IPS DF 6.9 (cell line): ENCODE data around the gene SLC25A36.
"Not testable (repeated sequence)": the region's sequence is repeated elsewhere in the genome, so short reads cannot be mapped to it uniquely, and the experiment has no call there.

Experiments
- DNase-seq: peaks from one replicate; pipeline ENCODE4 v3.0.0-alpha.2; 2013; ENCODE audit warnings: low read depth, low spot score
- H3K27ac ChIP-seq: one replicate; pipeline ENCODE4 v1.5.1; 2013; ENCODE audit warnings: low read length, control low read depth
- H3K27me3 ChIP-seq: 2 replicates; pipeline ENCODE4 v1.6.1; 2013; ENCODE audit warnings: mild to moderate bottlenecking, low read length; ENCODE audit not compliant: control insufficient read depth, insufficient read depth
- H3K36me3 ChIP-seq: 2 replicates; pipeline ENCODE4 v1.6.1; 2013; ENCODE audit warnings: low read length; ENCODE audit not compliant: control insufficient read depth, insufficient read depth
- H3K4me1 ChIP-seq: 2 replicates; pipeline ENCODE4 v1.6.1; 2013; ENCODE audit warnings: low read length; ENCODE audit not compliant: control insufficient read depth, insufficient read depth
- H3K4me3 ChIP-seq: 2 replicates; pipeline ENCODE4 v1.5.1; 2013; ENCODE audit warnings: mild to moderate bottlenecking, low read length
- H3K9me3 ChIP-seq: 2 replicates; pipeline ENCODE4 v1.6.1; 2013; ENCODE audit warnings: low read length, inconsistent platforms; ENCODE audit not compliant: control insufficient read depth, insufficient read depth
- whole genome bisulfite sequencing: extraction: QIAGEN DNeasy Blood & Tissue Kit; methylation state at CpG from one replicate; pipeline ENCODE4 v1.1.7; 2013; ENCODE audit warnings: mixed read lengths, missing lambda C conversion rate; ENCODE audit not compliant: insufficient read length, insufficient coverage; 5-methylcytosine and 5-hydroxymethylcytosine counted together

SLC25A36 gene

GRCh38 chr3:140931016-140931454, 10.6 kb upstream of the SLC25A36 start:
- H3K4me1 ChIP-seq, result no peaks in the 10 kb centered on the region
- H3K27ac ChIP-seq, result no peak overlapping the region
- no peaks in the 10 kb centered on the region for H3K9me3 ChIP-seq
- no peaks in the 10 kb centered on the region for H3K27me3 ChIP-seq
- no peaks in the 10 kb centered on the region for H3K36me3 ChIP-seq
- peak; percentile 31 for DNase-seq
- peak overlapping the region; percentile 71; the same call in 1 of the 2 replicates for H3K4me3 ChIP-seq
- no CpG with 5 or more reads among the region's 12 CpGs for WGBS

GRCh38 chr3:140931801-140932200, 9.8 kb upstream of the SLC25A36 start:
- Histone ChIP-seq H3K36me3 (no peaks in the 10 kb centered on the region), H3K4me1 (no peaks in the 10 kb centered on the region), H3K9me3 (no peaks in the 10 kb centered on the region), H3K27me3 (no peaks in the 10 kb centered on the region), H3K4me3 (no peak overlapping the region), H3K27ac (no peak overlapping the region)
- no peak for DNase-seq

DNA sequence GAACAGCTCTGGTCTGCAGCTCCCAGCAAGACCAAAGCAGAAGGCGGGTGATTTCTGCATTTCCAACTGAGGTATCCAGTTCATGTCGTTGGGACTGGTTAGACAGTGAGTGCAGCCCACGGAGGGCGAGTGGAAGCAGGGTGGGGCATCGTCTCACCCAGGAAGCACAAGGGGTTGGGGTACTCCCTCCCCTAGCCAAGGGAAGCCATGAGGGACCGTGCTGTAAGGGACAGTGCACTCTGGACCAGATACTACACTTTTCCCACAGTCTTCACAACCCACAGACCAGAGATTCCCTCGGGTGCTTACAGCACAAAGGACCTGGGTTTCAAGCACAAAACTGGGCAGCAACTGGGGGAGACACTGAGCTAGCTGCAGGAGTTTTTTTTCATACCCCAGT, 8.5 kb upstream of the SLC25A36 start:
- DNase-seq, result no peak
- WGBS, result no CpG with 5 or more reads among the region's 7 CpGs
- no peaks in the 10 kb centered on the region for H3K9me3 ChIP-seq

GRCh38 chr3:140933552-140933951, 8.1 kb upstream of the SLC25A36 start:
- no peak for DNase-seq
- no peak overlapping the region for H3K4me3 ChIP-seq
- no peak overlapping the region for H3K27ac ChIP-seq
- no peaks in the 10 kb centered on the region for H3K9me3 ChIP-seq
- H3K4me1 ChIP-seq, result no peaks in the 10 kb centered on the region
- no CpG with 5 or more reads among the region's 8 CpGs for WGBS
- no peaks in the 10 kb centered on the region for H3K27me3 ChIP-seq
- no peaks in the 10 kb centered on the region for H3K36me3 ChIP-seq

More for the DNA sequence above, 8.5 kb upstream of the SLC25A36 start:
- Histone ChIP-seq H3K27me3 (no peaks in the 10 kb centered on the region), H3K36me3 (no peaks in the 10 kb centered on the region), H3K4me1 (no peaks in the 10 kb centered on the region), H3K27ac (no peak overlapping the region), H3K4me3 (no peak overlapping the region)

GRCh38 chr3:140939305-140939704, 2.3 kb upstream of the SLC25A36 start:
- not testable (repeated sequence) for DNase-seq, H3K27ac ChIP-seq, H3K27me3 ChIP-seq, H3K9me3 ChIP-seq, H3K4me1 ChIP-seq, H3K4me3 ChIP-seq, H3K36me3 ChIP-seq
- no CpG with 5 or more reads among the region's 4 CpGs for WGBS

- no CpG with 5 or more reads among the region's 5 CpGs for WGBS
- H3K27ac ChIP-seq, result no peak overlapping the region
- H3K36me3 ChIP-seq, result no peaks in the 10 kb centered on the region
- no peaks in the 10 kb centered on the region for H3K9me3 ChIP-seq
- H3K27me3 ChIP-seq, result no peaks in the 10 kb centered on the region
- no peaks in the 10 kb centered on the region for H3K4me1 ChIP-seq
- H3K4me3 ChIP-seq, result peak overlapping the region; percentile 98; the same call in 1 of the 2 replicates
- DNase-seq, result no peak
Measured at GRCh38 chr3:140941090-140941433, 574 bp upstream of the SLC25A36 start.

DNA sequence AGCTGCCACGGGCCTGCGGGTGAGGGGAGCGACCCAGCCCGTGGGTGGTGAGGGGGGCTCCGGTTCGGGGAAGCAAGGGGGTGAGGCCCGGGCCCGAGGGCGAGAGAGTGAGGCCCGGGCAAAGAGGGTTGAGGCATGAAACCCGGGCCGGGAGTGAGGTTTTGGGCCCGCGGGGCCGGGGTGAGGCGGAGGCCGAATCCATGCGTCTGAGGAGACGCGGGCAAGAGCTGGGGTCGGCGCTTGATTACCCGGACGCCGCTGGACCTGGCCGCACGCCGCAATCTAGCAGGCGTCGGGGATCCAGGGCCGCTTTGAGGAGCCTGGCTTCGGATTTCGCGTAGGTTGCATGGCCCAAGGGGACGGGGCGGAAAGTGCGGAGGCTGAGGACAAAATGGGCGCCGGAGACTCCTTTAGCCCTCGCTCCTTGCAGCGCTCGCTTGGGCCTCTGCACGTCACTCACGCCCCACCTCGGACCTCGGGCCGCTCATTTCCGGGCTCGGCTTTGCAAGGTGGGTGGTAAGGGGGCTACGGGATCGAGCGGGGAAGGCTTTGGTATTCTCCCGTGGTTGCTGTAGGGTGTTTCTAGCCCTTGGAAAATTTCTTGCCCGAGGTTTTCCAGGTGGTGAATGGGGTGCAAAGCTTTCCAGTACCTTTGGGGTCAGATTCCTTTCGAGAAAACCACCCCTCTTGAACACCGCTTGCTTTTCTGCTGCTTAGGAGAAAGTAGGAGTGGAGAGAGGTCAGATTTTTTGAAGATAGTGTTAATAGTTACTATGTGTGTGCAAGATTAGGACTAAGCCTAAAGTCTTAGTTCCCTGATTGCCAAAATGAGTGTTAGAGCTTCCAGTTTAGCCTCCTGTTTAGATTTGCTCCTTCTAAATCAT, 827 bp downstream of the SLC25A36 start:
- H3K4me3 ChIP-seq, result peak overlapping the region; percentile 98
- no peaks in the 10 kb centered on the region for H3K27me3 ChIP-seq
- no peaks in the 10 kb centered on the region for H3K9me3 ChIP-seq
- no peaks in the 10 kb centered on the region for H3K36me3 ChIP-seq
- peak; percentile 11 for DNase-seq
- WGBS, result no CpG with 5 or more reads among the region's 56 CpGs
- no peaks in the 10 kb centered on the region for H3K4me1 ChIP-seq
- no peak overlapping the region for H3K27ac ChIP-seq

- Histone ChIP-seq H3K9me3 (no peaks in the 10 kb centered on the region), H3K4me3 (no peak overlapping the region), H3K4me1 (no peaks in the 10 kb centered on the region), H3K27me3 (no peaks in the 10 kb centered on the region), H3K36me3 (no peaks in the 10 kb centered on the region), H3K27ac (no peak overlapping the region)
- WGBS, result 100% methylated on average over 1 of the region's 5 CpGs
- DNase-seq, result no peak
Measured at GRCh38 chr3:140943781-140944552, 2.3 kb downstream of the SLC25A36 start.

DNA sequence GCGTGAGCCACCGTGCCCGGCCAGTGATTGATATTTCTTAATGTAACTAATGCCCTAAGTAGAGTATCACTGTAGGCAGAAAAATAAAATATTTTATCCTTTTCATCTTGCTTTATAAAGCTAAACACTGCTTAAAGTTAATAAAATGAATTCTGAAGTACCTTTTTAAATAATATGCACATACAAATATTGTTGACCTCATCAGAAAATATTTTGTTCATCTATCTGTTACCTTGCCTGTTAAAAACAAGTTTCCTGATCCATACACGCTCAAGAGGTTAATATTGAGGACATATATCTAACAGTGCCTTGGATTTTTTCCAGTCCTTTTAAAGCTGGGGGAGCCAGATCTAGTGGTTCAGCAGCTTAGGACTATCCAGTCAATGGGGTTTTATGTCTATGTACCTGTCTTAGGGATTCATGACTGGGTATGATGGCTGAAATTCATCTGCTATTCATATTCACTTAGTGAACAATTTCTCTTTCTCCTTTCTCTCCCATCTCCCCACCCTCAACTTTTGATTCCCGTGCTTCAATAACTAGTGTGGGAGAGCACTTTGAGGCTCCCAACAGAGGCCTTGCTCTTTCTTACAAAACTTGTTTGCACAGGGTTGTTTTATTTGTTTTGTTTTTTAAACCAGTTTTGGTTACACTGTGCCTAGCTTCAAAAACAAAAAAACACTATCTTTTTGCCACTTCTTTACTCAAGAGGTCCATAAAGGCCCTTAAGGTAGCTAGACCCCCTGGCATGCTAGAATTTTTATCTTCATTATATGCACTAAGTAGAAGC, 7.0 kb downstream of the SLC25A36 start:
- H3K27ac ChIP-seq, result no peak overlapping the region
- no peaks in the 10 kb centered on the region for H3K4me1 ChIP-seq
- no CpG with 5 or more reads among the region's 5 CpGs for WGBS
- no peaks in the 10 kb centered on the region for H3K27me3 ChIP-seq
- DNase-seq, result no peak
- no peaks in the 10 kb centered on the region for H3K9me3 ChIP-seq
- no peak overlapping the region for H3K4me3 ChIP-seq
- no peaks in the 10 kb centered on the region for H3K36me3 ChIP-seq

DNA sequence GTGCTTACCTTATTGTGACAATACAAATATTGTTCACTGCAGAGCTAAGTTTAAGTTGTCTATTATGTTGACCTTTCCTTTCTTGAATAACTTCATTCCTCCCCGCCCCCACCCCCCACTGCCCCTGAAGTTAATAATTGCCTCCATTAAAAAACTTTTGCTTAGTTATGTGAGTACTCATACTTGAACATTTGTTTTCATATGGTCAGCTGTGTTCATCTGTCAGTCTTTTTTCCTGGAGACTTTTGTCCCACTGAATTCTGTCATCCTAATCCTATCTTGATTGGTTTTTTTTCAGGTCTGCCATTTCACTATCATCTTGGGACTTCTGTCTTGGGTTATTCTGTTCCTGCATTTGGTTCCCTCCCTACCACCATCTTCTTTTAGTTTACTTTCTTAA, 8.5 kb downstream of the SLC25A36 start:
- WGBS, result no CpG with 5 or more reads among the region's 1 CpG
- H3K4me1 ChIP-seq, result no peaks in the 10 kb centered on the region

More for the DNA sequence above, 8.5 kb downstream of the SLC25A36 start:
- no peak for DNase-seq
- H3K27me3 ChIP-seq, result no peaks in the 10 kb centered on the region
- no peak overlapping the region for H3K27ac ChIP-seq
- H3K36me3 ChIP-seq, result no peaks in the 10 kb centered on the region
- H3K9me3 ChIP-seq, result no peaks in the 10 kb centered on the region
- H3K4me3 ChIP-seq, result no peak overlapping the region
